ENCODE data around the gene AAGAB.
"Not testable (repeated sequence)": the region's sequence is repeated elsewhere in the genome, so short reads cannot be mapped to it uniquely, and the experiment has no call there.

Gene AAGAB

DNA sequence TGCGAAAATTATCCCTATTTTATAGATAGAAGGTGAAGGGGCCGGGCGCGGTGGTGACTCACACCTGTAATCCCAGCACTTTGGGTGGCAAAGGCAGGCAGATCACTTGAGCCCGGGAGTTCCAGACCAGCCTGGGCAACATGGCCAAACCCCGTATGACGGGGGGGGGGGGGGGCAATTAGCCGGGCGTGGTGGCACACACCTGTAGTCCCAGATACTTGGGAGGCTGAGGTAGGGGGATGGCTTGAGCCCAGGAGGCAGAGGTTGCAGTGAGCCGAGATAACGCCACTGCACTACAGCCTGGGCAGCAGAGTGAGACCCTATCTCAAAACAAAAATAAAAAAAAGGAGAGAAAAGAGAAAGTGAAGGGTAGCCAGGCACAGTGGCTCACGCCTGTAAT is 1.4 kb downstream of the AAGAB start:
- no peak for DNase-seq (ENCODE audit: low spot score)

DNA sequence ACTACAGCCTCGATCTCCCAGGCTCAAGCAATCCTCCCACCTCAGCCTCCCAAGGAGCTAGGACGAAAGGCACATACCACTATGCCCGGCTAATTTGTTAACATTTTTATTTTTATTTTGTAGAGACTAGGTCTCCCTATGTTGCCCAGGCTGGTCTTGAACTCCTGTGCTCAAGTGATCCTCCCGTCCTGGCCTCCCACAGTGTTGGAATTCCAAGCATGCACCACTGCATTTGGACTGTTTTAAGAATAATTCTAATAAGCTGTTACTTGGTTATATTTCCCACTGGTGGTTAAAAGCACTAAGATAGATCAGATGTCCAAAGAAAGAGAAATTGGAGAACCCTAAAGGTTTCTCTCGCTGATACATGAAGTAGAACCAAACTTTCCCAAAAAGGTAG is 3.1 kb downstream of the AAGAB start:
- DNase-seq (ENCODE audit: low spot score): no peak

DNA sequence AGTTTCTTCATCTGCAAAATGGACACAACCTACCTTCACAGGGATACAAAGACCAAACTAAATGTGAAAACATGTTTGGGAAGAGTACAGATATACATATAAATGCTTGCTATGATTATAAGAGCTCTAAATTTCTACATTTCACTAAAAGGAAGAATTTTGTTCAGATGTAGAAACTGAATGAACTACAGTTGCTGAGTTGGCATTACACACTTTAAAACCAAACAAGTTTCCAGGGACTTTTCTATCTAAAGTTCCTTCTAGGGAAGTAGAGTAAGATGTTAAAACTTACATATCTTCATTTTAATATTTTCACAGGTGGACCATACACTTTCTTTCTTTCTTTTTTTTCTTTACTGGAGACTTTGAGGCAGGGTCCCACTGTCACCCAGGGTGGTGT is 4.6 kb downstream of the AAGAB start:
- no peak for DNase-seq (ENCODE audit: low spot score)

DNA sequence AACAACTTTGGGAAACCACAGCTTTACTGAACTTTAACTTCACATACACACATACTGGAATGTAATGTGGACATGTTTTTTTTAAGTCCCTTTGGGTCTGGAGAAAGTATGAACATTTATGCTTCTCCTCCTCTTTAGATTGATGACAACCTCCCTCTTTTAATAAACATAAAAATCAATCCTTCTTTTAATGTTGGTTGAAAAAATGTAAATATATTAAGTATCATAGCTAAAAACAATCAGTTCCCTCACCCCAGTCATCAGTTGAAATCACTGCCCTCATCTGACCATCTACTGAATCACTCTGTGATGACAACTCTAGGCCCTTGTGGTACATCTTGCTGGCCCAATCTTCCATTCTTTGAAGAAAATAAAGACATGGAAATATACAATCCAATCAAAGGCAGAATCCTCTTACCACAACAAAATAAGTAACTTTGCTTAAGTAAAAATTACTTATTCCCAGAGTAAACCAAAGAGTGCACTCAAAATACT is 6.4 kb downstream of the AAGAB start:
- DNase-seq (ENCODE audit: low spot score): peak; percentile 26

DNA sequence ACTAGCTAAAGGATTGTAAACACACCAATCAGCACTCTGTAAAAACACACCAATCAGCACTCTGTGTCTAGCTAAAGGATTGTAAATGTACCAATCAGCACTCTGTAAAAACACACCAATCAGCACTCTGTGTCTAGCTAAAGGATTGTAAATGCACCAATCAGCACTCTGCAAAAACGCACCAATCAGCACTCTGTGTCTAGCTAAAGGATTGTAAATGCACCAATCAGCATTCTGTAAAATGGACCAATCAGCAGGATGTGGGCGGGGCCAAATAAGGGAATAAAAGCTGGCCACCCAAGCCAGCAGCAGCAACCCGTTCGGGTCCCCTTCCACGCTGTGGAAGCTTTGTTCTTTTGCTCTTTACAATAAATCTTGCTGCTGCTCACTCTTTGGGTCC is 7.9 kb downstream of the AAGAB start:
- not testable (repeated sequence) for DNase-seq (ENCODE audit: low spot score)

DNA sequence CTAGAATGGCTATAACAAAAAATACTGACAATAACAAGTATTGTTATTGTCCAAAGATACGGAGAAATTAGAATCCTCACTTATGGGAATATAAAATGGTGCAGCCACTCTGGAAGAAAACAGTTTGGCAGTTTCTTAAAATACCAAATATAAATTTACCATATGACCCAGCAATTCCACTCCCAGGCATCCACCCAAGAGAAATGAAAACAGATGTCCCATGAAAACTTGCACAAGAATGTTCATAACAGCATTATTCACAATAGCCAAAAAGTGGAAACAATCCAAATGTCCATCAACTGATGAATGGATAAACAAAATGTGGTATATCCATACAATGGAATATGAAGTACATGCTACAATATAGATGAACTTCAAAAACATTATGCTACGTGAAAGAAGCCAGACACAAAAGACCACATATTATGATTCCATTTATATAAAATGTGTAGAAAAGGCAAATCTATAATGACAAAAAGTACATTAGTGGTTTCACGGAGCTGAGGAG is 9.4 kb downstream of the AAGAB start:
- peak; percentile 20 for DNase-seq (ENCODE audit: low spot score)

DNA sequence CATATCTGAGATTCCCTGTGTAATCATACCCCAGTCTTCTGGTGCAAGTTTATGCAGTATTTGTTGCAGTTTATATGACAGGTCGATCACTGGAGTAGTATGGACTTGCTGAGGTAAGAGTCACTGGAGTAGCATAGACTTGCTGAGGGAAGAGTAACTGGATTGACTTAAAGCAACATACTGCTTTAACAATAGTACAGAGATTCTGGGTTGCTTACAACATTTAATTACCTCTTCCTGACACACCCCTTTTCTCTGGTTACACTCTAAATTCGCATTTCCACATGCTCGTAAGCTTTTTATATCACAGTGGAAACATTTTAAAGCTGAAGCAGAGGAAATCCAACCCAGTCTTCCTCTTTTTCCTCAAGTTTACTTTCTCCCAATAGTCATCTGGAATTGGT is 11.8 kb downstream of the AAGAB start:
- peak; percentile 37 for DNase-seq (ENCODE audit: low spot score)

DNA sequence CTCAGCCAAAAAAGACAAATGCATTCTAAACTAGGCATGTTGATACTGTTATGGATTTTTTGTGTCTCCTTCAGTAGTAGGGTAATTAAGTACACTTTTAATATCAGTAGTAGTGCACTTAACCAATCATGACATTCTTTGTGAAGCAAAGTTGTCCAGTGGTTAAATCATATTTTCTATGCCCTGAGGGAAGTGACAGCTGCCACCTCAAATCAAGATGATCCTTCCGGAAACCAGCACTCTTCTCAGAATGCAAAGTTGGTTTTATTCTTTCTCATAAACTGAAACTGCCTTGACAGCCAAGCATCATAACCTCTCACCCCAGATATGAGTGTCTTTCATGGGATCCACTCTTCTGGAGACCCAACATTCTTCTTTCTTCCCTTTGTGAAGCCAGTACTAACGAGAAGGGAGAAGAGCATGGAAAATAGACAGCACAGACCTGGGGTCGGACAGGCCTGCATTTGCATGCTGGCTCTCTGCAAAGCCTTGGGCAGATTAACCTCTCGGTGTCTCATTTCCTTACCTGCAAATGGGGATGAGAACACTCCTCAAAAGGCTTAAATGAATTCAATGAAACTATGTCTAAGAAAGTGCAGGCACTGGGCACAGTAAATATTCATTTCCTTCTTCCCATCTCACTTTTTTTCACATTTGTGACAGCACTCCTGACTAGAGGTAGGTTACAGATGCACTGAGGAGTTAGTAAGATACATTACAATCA is 13.2 kb downstream of the AAGAB start:
- no peak for DNase-seq (ENCODE audit: low spot score)

DNA sequence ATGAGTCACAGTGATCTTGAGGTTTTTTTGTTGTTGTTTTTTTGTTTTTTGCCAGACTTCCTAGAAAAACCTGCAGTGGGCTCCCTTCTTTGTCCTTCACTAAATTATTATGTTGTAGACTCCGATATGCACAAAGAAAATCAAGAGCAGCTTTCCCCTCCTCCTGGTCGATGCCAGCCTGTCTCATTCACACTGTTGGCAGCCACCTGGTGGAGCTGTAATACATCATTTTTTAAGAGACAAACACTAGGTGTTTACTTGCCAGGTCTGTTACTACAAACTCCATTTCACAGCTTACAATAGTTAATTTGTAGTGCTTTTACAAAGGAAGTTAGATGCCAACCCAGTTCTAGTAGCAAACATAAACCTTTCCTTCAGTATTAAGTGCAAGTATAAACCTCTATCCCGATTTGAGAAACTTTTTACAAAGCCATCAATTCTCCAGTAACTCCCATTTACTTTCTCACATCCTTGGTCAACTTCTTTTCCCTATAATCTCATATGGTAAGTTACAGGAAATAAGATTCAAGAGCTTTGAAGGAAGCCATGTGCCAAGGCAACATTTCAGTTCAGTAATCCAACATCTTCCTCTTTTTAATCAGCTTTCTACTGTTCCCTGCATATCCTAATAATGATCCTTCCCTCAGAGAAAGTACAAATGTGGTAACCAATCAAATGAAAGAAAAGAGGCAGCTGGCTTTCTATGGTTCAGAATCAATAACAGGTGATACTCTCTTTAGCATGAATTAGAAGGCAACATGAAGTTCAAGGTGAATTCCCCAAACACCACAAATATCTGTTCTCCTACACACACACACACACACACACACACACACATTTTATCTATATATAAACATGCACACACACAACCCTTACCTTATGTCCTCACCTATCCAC is 14.0 kb downstream of the AAGAB start:
- no peak for DNase-seq (ENCODE audit: low spot score)

DNA sequence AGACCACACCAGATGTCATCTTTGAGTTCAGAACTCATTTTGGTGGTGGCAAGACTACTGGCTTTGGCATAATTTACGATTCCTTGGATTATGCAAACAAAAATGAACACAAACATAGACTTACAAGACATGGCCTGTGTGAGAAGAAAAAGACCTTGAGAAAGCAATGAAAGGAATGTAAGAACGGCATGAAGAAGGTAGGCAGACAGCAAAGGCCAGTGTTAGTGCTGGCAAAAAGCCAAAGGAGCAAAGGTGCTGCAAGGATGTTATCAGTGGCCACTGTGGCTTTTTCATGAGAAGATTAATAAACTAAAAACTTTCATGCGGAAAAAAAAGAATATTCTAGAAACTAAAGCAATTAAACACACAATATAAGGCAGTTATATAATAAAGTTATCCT is 21.9 kb downstream of the AAGAB start:
- DNase-seq (ENCODE audit: low spot score): no peak

DNA sequence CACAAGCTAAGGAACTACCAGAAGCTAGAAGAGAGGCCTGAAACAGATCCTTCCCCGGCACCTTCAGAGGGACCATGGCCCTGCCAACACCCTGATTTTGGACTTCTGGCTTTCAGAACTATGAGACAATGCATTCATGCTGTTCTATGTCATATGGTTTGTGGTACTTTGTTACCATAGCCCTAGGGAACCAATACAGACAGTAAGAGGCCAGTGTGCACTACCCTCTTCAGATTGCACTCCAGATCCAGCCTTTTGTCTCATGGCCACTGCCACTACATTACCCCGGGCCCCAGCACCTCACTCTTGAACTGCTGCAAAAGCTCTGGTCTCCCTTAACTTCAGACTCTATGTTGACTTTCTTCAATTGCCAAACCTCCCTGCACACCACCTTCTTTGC is 24.0 kb downstream of the AAGAB start:
- no peak for DNase-seq (ENCODE audit: low spot score)

DNA sequence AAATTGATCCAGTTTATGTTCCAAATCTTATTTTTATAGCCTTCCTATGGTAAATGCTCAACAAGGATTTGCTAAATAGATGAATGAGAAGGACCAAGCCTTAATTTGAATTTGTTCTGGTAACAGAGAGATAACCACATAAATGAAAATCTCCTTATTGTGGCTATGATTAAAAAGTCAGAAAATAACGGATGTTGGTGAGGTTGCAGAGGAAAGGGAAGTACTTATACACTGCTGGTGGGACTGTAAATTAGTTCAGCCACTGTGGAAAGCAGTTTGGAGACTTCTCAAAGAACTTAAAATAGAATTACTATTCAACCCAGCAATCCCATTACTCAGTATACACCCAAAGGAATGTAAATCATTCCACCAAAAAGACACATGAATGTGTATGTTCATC is 26.2 kb downstream of the AAGAB start:
- no peak for DNase-seq (ENCODE audit: low spot score)

DNA sequence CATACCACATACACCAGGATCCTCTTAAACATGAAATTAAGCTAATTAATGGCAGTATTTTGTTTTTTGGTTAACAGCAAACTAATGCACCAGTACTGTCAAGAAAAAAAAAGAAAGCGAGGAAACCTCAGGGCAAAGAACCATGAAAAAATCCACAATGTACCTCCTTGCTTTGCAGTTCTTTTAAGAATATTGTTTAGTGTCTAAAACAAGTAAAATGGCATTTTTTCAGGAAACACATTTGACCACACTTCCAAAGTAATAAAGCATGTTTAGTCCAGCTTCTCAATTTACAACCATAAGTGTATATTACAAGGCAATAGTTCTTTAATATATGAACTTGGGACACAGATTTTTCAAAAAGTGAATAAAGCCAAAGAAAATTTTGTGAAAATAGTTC is 26.6 kb downstream of the AAGAB start:
- DNase-seq (ENCODE audit: low spot score): no peak

DNA sequence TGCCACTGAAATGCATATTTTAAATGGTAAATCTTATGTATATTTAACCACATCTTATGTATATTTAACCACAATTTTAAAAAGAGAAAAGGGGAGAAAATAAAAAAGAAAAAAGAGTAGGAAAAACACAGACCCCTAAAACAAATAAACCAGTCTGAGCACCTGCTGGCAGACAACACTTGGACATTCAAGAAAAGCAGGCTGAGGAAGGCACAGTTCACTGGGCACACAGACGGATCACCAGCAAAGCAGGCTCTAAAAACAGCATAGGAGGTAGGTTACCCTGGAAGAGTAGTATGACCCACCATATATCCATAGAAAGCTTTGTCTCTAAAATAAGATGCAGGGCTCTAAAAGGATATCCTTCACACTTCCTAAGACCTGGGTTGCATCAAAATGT is 27.0 kb downstream of the AAGAB start:
- no peak for DNase-seq (ENCODE audit: low spot score)

DNA sequence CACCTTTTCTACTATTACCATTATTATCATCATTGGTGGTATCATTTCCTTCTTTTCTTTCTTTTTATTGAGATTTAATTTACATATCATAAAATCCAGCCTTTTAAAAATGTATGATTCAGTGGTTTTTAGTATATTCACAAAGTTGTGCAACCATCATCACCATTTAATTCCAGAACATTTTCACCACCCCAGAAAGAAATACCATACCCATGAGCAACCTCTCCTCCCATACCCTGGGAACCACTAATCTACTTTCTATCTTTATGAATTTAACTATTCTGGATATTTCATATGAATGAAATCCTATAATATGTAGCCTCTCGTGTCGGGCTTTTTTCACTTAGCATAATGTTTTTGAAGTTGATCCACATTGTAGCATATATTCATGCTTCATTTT is 29.1 kb downstream of the AAGAB start:
- peak; percentile 69 for DNase-seq (ENCODE audit: low spot score)

DNA sequence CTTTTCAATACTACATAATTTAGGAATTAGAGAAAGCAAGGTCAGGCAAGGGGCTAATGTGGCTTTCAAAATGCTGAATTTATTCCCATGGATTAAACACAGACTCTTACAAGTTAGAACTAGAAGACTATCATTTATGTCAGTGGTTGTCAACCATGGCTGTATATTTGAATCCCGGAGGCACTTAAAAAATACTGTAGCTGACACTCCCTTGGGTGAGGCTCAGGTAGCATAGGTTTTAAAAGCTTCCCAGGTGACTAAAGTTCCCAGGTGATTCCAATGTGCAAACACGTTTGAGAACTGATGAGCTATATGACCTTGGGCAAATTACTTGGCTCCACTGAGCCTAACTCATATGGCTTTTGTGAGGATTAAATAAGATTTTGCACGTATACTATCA is 29.6 kb downstream of the AAGAB start:
- DNase-seq (ENCODE audit: low spot score): no peak

DNA sequence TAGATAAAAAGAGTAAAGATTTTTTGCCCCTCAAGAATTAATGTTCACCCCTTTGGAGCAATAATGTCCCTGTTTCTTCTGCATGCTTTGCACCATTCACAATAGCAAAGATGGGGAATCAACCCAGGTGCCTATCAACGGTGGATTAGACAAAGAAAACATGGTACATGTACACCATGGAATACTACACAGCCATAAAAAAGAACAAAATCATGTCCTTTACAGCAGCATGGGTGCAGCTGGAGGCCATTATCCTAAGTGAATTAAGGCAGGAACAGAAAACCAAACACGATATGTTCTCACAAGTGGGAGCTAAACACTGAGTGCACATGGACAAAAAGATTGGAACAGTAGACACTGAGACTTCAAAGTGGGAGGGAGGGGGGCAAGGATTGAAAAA is 35.2 kb downstream of the AAGAB start:
- no peak for DNase-seq (ENCODE audit: low spot score)

DNA sequence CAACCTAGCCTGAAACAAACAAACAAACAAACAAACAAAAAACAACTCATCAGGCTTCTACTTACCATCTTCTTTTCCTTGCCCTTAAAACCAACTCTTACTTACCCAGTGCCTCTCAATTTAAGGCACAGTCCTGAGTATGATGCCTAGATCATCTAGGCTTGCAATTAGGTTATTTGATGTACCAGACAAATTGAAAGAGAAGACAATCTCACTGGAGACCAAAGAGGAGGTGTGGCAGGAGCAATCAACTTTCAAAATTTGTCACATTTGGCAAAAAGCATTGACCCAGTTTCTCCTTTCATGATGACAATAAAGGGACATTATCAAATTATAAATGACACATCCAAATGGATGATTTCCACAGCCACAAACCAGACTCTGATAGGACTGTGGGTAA is 36.0 kb downstream of the AAGAB start:
- no peak for DNase-seq (ENCODE audit: low spot score)

DNA sequence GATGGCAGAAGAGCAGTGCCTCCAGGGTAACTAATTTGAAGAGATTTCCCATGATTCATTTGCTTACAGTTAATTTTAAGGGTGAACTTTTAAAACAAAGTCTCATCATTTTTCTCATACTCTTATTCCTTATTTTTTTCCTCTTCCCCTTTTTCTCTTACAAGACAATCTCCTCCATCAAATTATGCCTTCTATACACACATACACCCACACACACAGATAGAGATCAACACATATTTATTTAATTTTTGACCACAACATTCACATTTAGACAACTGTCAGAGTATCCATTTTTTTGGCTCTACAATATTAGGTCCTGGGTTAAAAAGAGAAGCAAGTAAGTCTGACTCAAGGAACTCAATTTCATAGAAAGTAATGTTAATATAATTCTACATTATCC is 37.6 kb downstream of the AAGAB start:
- no peak for DNase-seq (ENCODE audit: low spot score)

DNA sequence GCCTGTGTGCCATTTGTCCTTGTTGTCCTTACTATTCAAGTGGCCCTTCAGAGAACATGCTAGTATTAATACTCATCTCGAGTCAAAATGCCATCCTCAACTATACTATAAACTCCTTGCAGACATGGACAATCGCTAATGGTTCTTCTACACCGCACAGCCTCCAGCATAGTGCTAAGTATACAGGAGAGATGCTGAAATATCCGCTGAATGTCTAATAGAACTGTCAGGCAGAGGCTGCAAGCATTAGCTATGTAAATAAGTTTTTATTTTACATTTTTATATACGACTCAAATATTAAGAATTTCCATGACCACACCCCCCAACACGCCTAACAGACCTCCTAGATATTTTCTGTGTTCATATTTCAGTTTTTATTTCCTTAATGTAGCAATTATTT is 39.4 kb downstream of the AAGAB start:
- no peak for DNase-seq (ENCODE audit: low spot score)

DNA sequence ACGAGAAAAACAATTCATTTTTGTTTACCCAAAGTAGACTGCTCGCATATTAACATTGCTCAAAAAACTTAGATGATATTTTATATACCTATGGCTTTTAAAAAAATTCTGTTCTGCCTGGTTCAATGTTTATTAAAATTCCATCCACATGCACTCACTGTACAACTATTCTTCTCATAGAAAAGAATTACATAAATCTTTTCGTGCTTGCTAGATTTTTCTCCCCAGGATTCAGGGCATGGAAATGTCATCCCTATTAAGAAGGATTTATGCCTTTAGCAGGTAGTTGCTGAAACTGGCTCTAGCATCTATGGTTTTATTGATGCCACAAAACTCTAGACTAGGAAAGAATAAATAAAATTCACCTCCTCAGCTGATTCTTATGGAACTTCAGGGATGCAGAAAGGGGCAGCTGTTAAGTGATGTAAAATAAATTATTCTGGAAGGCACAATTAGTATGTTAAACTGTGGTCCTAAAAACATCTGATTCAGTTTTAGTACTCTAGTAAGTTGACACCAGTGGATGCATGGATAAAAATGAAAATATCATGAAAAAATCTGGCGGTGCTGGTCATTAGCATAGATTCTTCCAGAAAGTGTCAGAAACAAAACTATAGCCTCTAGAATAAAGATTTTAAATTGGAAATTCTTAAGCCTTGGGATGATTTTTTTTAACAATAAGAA is 41.6 kb downstream of the AAGAB start:
- DNase-seq (ENCODE audit: low spot score): no peak

DNA sequence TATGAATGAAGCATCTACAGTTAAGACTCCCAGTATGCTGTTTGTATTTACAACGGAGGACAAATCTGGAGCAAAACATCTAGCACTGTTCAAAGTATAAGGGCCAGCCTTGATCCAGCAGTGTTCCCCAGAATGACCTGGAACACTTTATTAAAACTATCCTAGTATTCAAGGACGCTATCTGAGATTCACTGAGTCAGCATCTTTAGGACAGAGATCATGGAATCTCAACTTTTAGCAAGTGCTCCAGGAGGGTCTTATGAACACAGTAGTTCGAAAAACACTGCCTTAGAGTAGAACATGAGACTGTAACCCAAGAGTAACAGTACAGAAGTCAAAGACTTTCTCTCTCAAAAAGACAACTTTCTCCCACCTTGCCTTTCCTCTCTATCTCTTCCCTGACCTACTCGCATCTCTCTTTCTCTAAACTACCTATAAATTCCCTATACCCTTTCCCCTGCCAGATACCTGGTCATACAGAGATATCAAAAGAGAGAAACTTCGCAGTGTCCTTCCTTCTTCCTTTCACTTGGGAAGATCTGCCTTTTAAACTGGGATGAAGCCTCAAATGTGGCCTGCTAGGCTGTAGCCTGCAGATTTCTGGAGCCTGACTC is 43.8 kb downstream of the AAGAB start:
- DNase-seq (ENCODE audit: low spot score): no peak

Measured in GM03348 (cell line).